22Rv1 (cell line): ENCODE data around the gene CDHR3.

Experiments used
- ZFX ChIP-seq: fragments of 450-650 bp; IDR thresholded peaks from 2 replicates; pipeline ENCODE4 v1.6.1; 2017; ENCODE audit warnings: antibody characterized with exemption, borderline replicate concordance
- TF ChIP-seq, protein P1 (sequence below): fragments of 450-650 bp; IDR thresholded peaks from 2 replicates; pipeline ENCODE4 v1.5.1; 2017; ENCODE audit warnings: mild to moderate bottlenecking

DNA sequence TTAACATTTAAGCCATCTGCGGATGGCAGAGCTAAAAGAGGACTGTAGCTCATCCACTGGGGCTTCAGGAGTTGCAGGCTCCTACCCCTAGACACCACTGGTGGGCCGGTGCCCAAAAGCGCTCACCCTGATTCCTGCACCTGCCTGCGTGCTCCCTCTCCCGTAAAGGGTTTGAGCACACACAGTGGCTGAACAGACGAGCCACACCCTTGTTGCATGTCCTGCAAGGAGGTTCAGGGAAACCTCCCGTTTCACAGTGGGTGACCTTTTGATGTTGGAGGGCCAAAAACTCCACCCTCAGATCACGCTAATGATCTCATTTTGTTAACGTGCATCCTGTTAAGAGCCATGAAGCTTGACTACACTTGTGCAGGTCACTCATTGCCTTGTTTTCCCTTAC, 111.2 kb downstream of the CDHR3 start:
- TF ChIP-seq, protein P1, sequence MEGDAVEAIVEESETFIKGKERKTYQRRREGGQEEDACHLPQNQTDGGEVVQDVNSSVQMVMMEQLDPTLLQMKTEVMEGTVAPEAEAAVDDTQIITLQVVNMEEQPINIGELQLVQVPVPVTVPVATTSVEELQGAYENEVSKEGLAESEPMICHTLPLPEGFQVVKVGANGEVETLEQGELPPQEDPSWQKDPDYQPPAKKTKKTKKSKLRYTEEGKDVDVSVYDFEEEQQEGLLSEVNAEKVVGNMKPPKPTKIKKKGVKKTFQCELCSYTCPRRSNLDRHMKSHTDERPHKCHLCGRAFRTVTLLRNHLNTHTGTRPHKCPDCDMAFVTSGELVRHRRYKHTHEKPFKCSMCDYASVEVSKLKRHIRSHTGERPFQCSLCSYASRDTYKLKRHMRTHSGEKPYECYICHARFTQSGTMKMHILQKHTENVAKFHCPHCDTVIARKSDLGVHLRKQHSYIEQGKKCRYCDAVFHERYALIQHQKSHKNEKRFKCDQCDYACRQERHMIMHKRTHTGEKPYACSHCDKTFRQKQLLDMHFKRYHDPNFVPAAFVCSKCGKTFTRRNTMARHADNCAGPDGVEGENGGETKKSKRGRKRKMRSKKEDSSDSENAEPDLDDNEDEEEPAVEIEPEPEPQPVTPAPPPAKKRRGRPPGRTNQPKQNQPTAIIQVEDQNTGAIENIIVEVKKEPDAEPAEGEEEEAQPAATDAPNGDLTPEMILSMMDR, result no peak
- TF ChIP-seq ZFX, result no peak
